GM12878 (cell line): ENCODE data around the gene ELAVL4. TPM values are rescaled to one million over a fixed set of nuclear protein-coding genes. Genes with fewer than 3 reads are reported as not detected.

ENCODE experiments used
- ATAC-seq: fragments of 200-7000 bp; cut with Tn5 transposase; 3 replicates; pipeline ENCODE4 v1.9.1; 2020; ENCODE audit warnings: mild to moderate bottlenecking, moderate library complexity
- BruUV-seq: library from RNA; stranded (reverse); fragments of 400-500 nt; replicated peaks from 2 replicates; lab custom pipeline; 2021; lab: Mats Ljungman, UMichigan
- CTCF ChIA-PET: fragments of 300-600 bp; sonication (Branson Sonifier 250); formaldehyde crosslinking; extraction: SDS; loops from one replicate; lab custom pipeline; 2021; ENCODE audit warnings: inconsistent platforms; lab: Yijun Ruan, JAX
- POLR2A ChIA-PET: fragments of 350-600 bp; formaldehyde crosslinking; extraction: SDS; loops from one replicate; lab custom pipeline; 2021; ENCODE audit warnings: inconsistent platforms; lab: Charles Lee
- RAD21 ChIA-PET: fragments of 300-600 bp; sonication (Branson Sonifier 250); formaldehyde crosslinking; loops from one replicate; lab custom pipeline; 2023; ENCODE audit warnings: antibody characterized with exemption; ENCODE audit not compliant: unreplicated experiment; lab: Charles Lee
- SMC1A ChIA-PET: fragments of 300-600 bp; sonication (Branson Sonifier 250); formaldehyde crosslinking; loops from one replicate; lab custom pipeline; 2023; ENCODE audit not compliant: unreplicated experiment, uncharacterized antibody; lab: Charles Lee
- DNase-seq: peaks from one replicate; pipeline ENCODE4 v3.0.0-alpha.2; 2011; ENCODE audit warnings: low read depth, low spot score
- FAIRE-seq: peaks from 3 replicates; lab custom pipeline; 2011; peaks lifted over from hg19 to GRCh38; lab: Jason Lieb, UNC
- H2AFZ ChIP-seq: 2 replicates; pipeline ENCODE4 v1.6.0; 2011; ENCODE audit warnings: low read depth, low read length, control low read depth; ENCODE audit not compliant: control insufficient read depth
- H3K27ac ChIP-seq: 2 replicates; pipeline ENCODE4 v1.5.1; 2011; ENCODE audit warnings: control low read depth; ENCODE audit not compliant: control insufficient read depth, insufficient read depth
- H3K27me3 ChIP-seq, 2 experiments: replicated peaks in 1 of 2; 2 replicates each; pipeline versions ENCODE4 v1.6.0 to v1.6.1; 2011; ENCODE audit warnings: low read length in 1 of 2; ENCODE audit not compliant: control insufficient read depth in 2 of 2, insufficient read depth in 2 of 2
- H3K36me3 ChIP-seq, 2 experiments: 2 replicates each; pipeline ENCODE4 v1.5.1; 2011; ENCODE audit warnings: low read length in 1 of 2; ENCODE audit not compliant: control insufficient read depth in 2 of 2, insufficient read depth in 2 of 2
- H3K4me1 ChIP-seq: 2 replicates; pipeline ENCODE4 v1.6.1; 2011; ENCODE audit warnings: mild to moderate bottlenecking, low read length, moderate library complexity, mixed read lengths; ENCODE audit not compliant: control insufficient read depth, insufficient read depth
- H3K4me2 ChIP-seq: 2 replicates; pipeline ENCODE4 v1.6.0; 2011; ENCODE audit warnings: control low read depth; ENCODE audit not compliant: control insufficient read depth, insufficient read depth
- H3K4me3 ChIP-seq: fragments of 200-600 bp; sonication (generic); 2 replicates; pipeline ENCODE4 v1.5.1; 2016
- H3K79me2 ChIP-seq: 2 replicates; pipeline ENCODE4 v1.6.0; 2011; ENCODE audit warnings: low read length; ENCODE audit not compliant: control insufficient read depth, insufficient read depth
- H3K9ac ChIP-seq: 2 replicates; pipeline ENCODE4 v1.8.0; 2011; ENCODE audit warnings: low read length, control low read depth, mixed read lengths; ENCODE audit not compliant: control insufficient read depth, insufficient read depth
- H3K9me3 ChIP-seq: replicated peaks from 3 replicates; pipeline ENCODE4 v1.5.1; 2011; ENCODE audit warnings: mild to moderate bottlenecking, low read length; ENCODE audit not compliant: control insufficient read depth, insufficient read depth
- H4K20me1 ChIP-seq: 2 replicates; pipeline ENCODE4 v1.6.0; 2011; ENCODE audit not compliant: control insufficient read depth, insufficient read depth
- BHLHE40 ChIP-seq, 2 experiments: fragments of 450-650 bp in 1 of 2; IDR thresholded peaks; 2 replicates each; pipeline ENCODE4 v1.6.1; 2011 to 2017; ENCODE audit warnings: low read depth in 2 of 2, borderline replicate concordance in 1 of 2, improper control_type of control experiment in 1 of 2, low read length in 1 of 2, mild to moderate bottlenecking in 1 of 2
- EED ChIP-seq: sonication (generic); IDR thresholded peaks from 2 replicates; pipeline ENCODE4 v1.6.1; 2016; ENCODE audit warnings: antibody characterized with exemption, low read depth
- EGR1 ChIP-seq, 2 experiments: IDR thresholded peaks; 1 replicate in 1 of 2; 2 replicates in 1 of 2; pipeline ENCODE4 v1.6.1; 2011 to 2012; ENCODE audit warnings: low read depth in 2 of 2, low read length in 2 of 2, borderline replicate concordance in 1 of 2, mild to moderate bottlenecking in 1 of 2, moderate library complexity in 1 of 2
- FOS ChIP-seq: IDR thresholded peaks from 3 replicates; pipeline ENCODE4 v1.6.1; 2011; ENCODE audit warnings: borderline replicate concordance; ENCODE audit not compliant: insufficient read length; ENCODE audit errors: extremely low read depth
- FOXK2 ChIP-seq: fragments of 450-650 bp; IDR thresholded peaks from 2 replicates; pipeline ENCODE4 v1.6.1; 2017; ENCODE audit warnings: mild to moderate bottlenecking, moderate library complexity
- MEF2B ChIP-seq: fragments of 450-650 bp; IDR thresholded peaks from 2 replicates; pipeline ENCODE4 v1.6.1; 2018; ENCODE audit warnings: mild to moderate bottlenecking, moderate library complexity; ENCODE audit not compliant: partially characterized antibody, poor library complexity, severe bottlenecking
- TAF1 ChIP-seq: IDR thresholded peaks from 2 replicates; pipeline ENCODE4 v1.6.1; 2011; ENCODE audit warnings: mild to moderate bottlenecking, low read depth, low read length, borderline replicate concordance
- ZBED1 ChIP-seq: IDR thresholded peaks from 2 replicates; pipeline ENCODE4 v1.6.1; 2016; ENCODE audit warnings: borderline replicate concordance
- ZNF217 ChIP-seq: fragments of 450-650 bp; IDR thresholded peaks from 2 replicates; pipeline ENCODE4 v1.6.1; 2017; ENCODE audit warnings: antibody characterized with exemption, mild to moderate bottlenecking
- WGBS: methylation state at CpG from one replicate; pipeline ENCODE4 v1.1.6; 2016; ENCODE audit warnings: low lambda C conversion rate; ENCODE audit not compliant: insufficient replicate concordance, insufficient coverage; ENCODE audit errors: missing lambda C conversion rate; 5-methylcytosine and 5-hydroxymethylcytosine counted together
- in situ Hi-C: fragments of 300-500 bp; cut with MboI; formaldehyde crosslinking; loops from 9 replicates; pipeline ENCODE4 v1.14.3; 2018; ENCODE audit warnings: mixed read lengths
- intact Hi-C: fragments of 100-400 bp; cut with micrococcal nuclease; formaldehyde crosslinking; loops from one replicate; pipeline ENCODE4 v1.14.2; 2022; ENCODE audit not compliant: unreplicated experiment
- polyA plus RNA-seq, 11 experiments: library from polyadenylated mRNA; depleted of rRNA in 4 of 11; unstranded in 6 of 11; stranded (reverse) in 5 of 11; fragments of >200 nt; fragmentation: Nextera tagmentation in 4 of 11; fragmentation: Illumina TruSeq in 1 of 11; extraction: Ambion mirVana in 4 of 11; extraction: Trizol in 1 of 11; gene quantifications; 1 replicate in 1 of 11; 2 replicates in 10 of 11; pipeline versions ENCODE4 v1.2.1 to v1.2.3, GENCODE V29; 2011 to 2016; ENCODE audit warnings: inconsistent platforms in 2 of 11, missing spikeins in 2 of 11, low read depth in 1 of 11
- total RNA-seq, 4 experiments: library from RNA; depleted of rRNA in 3 of 4; stranded (reverse); fragments of >200 nt in 3 of 4; fragmentation: Illumina TruSeq in 1 of 4; extraction: Trizol in 1 of 4; gene quantifications; 2 replicates each; pipeline versions ENCODE4 v1.2.1 to v1.2.3, GENCODE V29; 2013 to 2021
- TF ChIP-seq, protein P1 (sequence below): IDR thresholded peaks from 2 replicates; pipeline ENCODE4 v1.6.1; 2011; ENCODE audit warnings: borderline replicate concordance, low read depth, mild to moderate bottlenecking, moderate library complexity, mixed read lengths, low read length; ENCODE audit not compliant: insufficient read depth; ENCODE audit errors: extremely low read length
- TF ChIP-seq, protein P2 (sequence below): fragments of 450-650 bp; formaldehyde crosslinking; IDR thresholded peaks from 2 replicates; pipeline ENCODE4 v1.4.0; 2022; ENCODE audit warnings: mild to moderate bottlenecking, moderate library complexity
- TF ChIP-seq, protein P3 (sequence below): IDR thresholded peaks from 2 replicates; pipeline ENCODE4 v1.6.1; 2012; ENCODE audit warnings: low read depth, low read length, improper control_type of control experiment
- TF ChIP-seq, protein P4 (sequence below): fragments of 450-650 bp; IDR thresholded peaks from 2 replicates; pipeline ENCODE4 v1.6.1; 2016; ENCODE audit warnings: mild to moderate bottlenecking
- TF ChIP-seq, protein P5 (sequence below): IDR thresholded peaks from 2 replicates; pipeline ENCODE4 v1.6.1; 2011; ENCODE audit warnings: mild to moderate bottlenecking, low read depth, low read length, moderate library complexity; ENCODE audit not compliant: insufficient replicate concordance
- TF ChIP-seq, protein P6 (sequence below): fragments of 150-350 bp; IDR thresholded peaks from 2 replicates; pipeline ENCODE4 v1.6.1; 2014; ENCODE audit warnings: mild to moderate bottlenecking, low read depth, low read length

Gene ELAVL4
- total and polyA plus RNA-seq, 10 of the 15 experiments (the other 5 are each of a cell fraction or from before 2014, with no cell fraction given): 0.10 to 0.53 (median 0.17) TPM; not detected in 6

DNA sequence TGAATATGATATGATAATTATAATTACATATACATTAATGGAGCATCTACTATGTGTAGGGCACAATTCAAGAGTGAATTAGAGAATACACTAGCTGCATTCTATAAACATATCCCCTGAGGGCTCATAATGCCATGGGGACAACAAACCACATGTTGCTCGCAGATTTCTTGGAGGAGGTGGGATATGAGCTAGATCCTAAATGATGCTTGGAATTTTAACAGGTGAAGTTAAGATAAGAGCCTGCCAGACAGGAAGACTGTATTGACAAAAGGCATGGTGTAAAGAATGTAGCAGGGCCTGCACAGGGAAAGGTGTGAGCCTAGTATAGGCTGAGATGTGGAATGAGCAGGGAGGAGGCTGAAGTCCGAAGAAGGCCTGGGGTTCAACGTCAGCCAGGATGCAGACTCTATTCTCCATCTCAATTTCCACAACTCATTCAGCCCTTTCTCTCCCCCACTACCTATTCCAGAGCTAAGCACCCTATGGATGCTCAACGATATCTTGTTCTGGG is 120.2 kb downstream of the ELAVL4 start:
- Histone ChIP-seq H3K79me2 (no peaks in the 10 kb centered on the region), H3K4me2 (no peak overlapping the region), H2AFZ (no peak overlapping the region), H3K27ac (no peak overlapping the region), H3K36me3 (no peaks in the 10 kb centered on the region), H3K27me3 (no peaks in the 10 kb centered on the region), H4K20me1 (no peaks in the 10 kb centered on the region), H3K4me3 (no peak overlapping the region), H3K9ac (no peak overlapping the region), H3K4me1 (no peaks in the 10 kb centered on the region), H3K9me3 (no peaks in the 10 kb centered on the region; the same call in 2 of the 3 replicates)
- RAD21 ChIA-PET: no interaction called here
- FAIRE-seq: no peak
- CTCF ChIA-PET: interaction anchor here (0.6 to 0.9 kb wide), 2 partner anchors 252 to 708 kb away, joined by 3 read pairs; no protein-coding TSS in a partner anchor
- ATAC-seq: no peak
- intact Hi-C loops (no loop called here), in situ Hi-C loops (no loop called here)
- no TSS peak for BruUV-seq
- DNase-seq: no peak
- SMC1A ChIA-PET: interaction anchor here (0.7 kb wide), 1 partner anchor 10 kb away, joined by 3 read pairs; no protein-coding TSS in a partner anchor
- POLR2A ChIA-PET: no interaction called here
- WGBS: 17% methylated on average over 4 of the region's 4 CpGs
- TF ChIP-seq, protein P1, sequence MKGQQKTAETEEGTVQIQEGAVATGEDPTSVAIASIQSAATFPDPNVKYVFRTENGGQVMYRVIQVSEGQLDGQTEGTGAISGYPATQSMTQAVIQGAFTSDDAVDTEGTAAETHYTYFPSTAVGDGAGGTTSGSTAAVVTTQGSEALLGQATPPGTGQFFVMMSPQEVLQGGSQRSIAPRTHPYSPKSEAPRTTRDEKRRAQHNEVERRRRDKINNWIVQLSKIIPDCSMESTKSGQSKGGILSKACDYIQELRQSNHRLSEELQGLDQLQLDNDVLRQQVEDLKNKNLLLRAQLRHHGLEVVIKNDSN: no peak
- TF ChIP-seq FOXK2 (no peak), BHLHE40 (IDR thresholded peaks at IDR 0.05; ENCODE audit: borderline replicate concordance in 1 of 2, low read depth in 2 of 2, low read length in 1 of 2) (no peak), EGR1 (IDR thresholded peaks at IDR 0.05; ENCODE audit: borderline replicate concordance in 1 of 2, low read depth in 2 of 2, low read length in 2 of 2) (no peak), ZBED1 (no peak), ZNF217 (no peak), EED (no peak), FOS (no peak), MEF2B (no peak), TAF1 (no peak)
- TF ChIP-seq, protein P2, sequence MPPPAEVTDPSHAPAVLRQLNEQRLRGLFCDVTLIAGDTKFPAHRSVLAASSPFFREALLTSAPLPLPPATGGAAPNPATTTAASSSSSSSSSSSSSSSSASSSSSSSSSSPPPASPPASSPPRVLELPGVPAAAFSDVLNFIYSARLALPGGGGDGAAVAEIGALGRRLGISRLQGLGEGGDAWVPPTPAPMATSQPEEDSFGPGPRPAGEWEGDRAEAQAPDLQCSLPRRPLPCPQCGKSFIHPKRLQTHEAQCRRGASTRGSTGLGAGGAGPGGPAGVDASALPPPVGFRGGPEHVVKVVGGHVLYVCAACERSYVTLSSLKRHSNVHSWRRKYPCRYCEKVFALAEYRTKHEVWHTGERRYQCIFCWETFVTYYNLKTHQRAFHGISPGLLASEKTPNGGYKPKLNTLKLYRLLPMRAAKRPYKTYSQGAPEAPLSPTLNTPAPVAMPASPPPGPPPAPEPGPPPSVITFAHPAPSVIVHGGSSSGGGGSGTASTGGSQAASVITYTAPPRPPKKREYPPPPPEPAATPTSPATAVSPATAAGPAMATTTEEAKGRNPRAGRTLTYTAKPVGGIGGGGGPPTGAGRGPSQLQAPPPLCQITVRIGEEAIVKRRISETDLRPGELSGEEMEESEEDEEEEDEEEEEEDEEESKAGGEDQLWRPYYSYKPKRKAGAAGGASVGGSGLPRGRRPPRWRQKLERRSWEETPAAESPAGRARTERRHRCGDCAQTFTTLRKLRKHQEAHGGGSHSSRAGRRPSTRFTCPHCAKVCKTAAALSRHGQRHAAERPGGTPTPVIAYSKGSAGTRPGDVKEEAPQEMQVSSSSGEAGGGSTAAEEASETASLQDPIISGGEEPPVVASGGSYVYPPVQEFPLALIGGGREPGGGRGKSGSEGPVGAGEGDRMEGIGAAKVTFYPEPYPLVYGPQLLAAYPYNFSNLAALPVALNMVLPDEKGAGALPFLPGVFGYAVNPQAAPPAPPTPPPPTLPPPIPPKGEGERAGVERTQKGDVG: no peak
- TF ChIP-seq, protein P3, sequence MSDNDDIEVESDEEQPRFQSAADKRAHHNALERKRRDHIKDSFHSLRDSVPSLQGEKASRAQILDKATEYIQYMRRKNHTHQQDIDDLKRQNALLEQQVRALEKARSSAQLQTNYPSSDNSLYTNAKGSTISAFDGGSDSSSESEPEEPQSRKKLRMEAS: no peak
- TF ChIP-seq, protein P4, sequence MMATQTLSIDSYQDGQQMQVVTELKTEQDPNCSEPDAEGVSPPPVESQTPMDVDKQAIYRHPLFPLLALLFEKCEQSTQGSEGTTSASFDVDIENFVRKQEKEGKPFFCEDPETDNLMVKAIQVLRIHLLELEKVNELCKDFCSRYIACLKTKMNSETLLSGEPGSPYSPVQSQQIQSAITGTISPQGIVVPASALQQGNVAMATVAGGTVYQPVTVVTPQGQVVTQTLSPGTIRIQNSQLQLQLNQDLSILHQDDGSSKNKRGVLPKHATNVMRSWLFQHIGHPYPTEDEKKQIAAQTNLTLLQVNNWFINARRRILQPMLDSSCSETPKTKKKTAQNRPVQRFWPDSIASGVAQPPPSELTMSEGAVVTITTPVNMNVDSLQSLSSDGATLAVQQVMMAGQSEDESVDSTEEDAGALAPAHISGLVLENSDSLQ: no peak
- TF ChIP-seq, protein P5, sequence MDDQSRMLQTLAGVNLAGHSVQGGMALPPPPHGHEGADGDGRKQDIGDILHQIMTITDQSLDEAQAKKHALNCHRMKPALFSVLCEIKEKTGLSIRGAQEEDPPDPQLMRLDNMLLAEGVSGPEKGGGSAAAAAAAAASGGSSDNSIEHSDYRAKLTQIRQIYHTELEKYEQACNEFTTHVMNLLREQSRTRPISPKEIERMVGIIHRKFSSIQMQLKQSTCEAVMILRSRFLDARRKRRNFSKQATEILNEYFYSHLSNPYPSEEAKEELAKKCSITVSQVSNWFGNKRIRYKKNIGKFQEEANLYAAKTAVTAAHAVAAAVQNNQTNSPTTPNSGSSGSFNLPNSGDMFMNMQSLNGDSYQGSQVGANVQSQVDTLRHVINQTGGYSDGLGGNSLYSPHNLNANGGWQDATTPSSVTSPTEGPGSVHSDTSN: no peak
- TF ChIP-seq, protein P6, sequence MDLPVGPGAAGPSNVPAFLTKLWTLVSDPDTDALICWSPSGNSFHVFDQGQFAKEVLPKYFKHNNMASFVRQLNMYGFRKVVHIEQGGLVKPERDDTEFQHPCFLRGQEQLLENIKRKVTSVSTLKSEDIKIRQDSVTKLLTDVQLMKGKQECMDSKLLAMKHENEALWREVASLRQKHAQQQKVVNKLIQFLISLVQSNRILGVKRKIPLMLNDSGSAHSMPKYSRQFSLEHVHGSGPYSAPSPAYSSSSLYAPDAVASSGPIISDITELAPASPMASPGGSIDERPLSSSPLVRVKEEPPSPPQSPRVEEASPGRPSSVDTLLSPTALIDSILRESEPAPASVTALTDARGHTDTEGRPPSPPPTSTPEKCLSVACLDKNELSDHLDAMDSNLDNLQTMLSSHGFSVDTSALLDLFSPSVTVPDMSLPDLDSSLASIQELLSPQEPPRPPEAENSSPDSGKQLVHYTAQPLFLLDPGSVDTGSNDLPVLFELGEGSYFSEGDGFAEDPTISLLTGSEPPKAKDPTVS: no peak
